Measurements from ENCODE around the gene UPK1A. TPM values are rescaled to one million over a fixed set of nuclear protein-coding genes. Genes with fewer than 3 reads are reported as not detected.
A peak's percentile ranks its signal among the peaks of the same experiment; 100 is the strongest.

UPK1A gene
- total and polyA plus RNA-seq, 2 experiments from 2014 or later, result 7.8 to 19.6 TPM

- H3K36me3 ChIP-seq (replicated peaks; ENCODE audit: insufficient read depth, low read depth), result no peaks in the 10 kb centered on the region
- no peak overlapping the region for H3K4me3 ChIP-seq
- H3K4me2 ChIP-seq, result no peak overlapping the region
- no peak overlapping the region for H3K27ac ChIP-seq
- TF ChIP-seq CTCF (IDR thresholded peaks at IDR 0.05; ENCODE audit: poor library complexity) (no peak), EZH2 (IDR thresholded peaks at IDR 0.05; ENCODE audit: borderline replicate concordance) (no peak), EZH2phosphoT487 (IDR thresholded peaks at IDR 0.05; ENCODE audit: low read depth, severe bottlenecking, unreplicated experiment) (no peak)
- no peaks in the 10 kb centered on the region for H3K27me3 ChIP-seq
- no peak overlapping the region for H2AFZ ChIP-seq
- DNase-seq (ENCODE audit: low spot score), result no peak
- H3K79me2 ChIP-seq, result no peaks in the 10 kb centered on the region
- no peaks in the 10 kb centered on the region for H3K4me1 ChIP-seq (ENCODE audit: insufficient read depth)
- no peaks in the 10 kb centered on the region for H3K9me2 ChIP-seq (replicated peaks; ENCODE audit: insufficient read depth)
- 81% methylated on average over 11 of the region's 11 CpGs for WGBS (ENCODE audit: low lambda C conversion rate, missing lambda C conversion rate)
- H3K9me3 ChIP-seq (ENCODE audit: low read depth), result no peaks in the 10 kb centered on the region
- no peaks in the 10 kb centered on the region for H4K20me1 ChIP-seq (ENCODE audit: insufficient read depth, poor library complexity, severe bottlenecking)
These were observed 25.7 kb downstream of the UPK1A start for GRCh38 chr19:35692010-35692409.

GRCh38 chr19:35693422-35693821, 27.1 kb downstream of the UPK1A start:
- DNase-seq (ENCODE audit: low spot score), result no peak
- Histone ChIP-seq H3K36me3 (replicated peaks; ENCODE audit: insufficient read depth, low read depth) (no peaks in the 10 kb centered on the region), H3K27me3 (no peaks in the 10 kb centered on the region), H3K4me3 (no peak overlapping the region), H3K4me2 (no peak overlapping the region), H2AFZ (no peak overlapping the region), H3K9me3 (ENCODE audit: low read depth) (no peaks in the 10 kb centered on the region), H3K4me1 (ENCODE audit: insufficient read depth) (no peaks in the 10 kb centered on the region), H3K27ac (no peak overlapping the region), H3K9me2 (replicated peaks; ENCODE audit: insufficient read depth) (no peaks in the 10 kb centered on the region), H4K20me1 (ENCODE audit: insufficient read depth, poor library complexity, severe bottlenecking) (no peaks in the 10 kb centered on the region), H3K79me2 (no peaks in the 10 kb centered on the region)
- no peak for TF ChIP-seq CTCF (IDR thresholded peaks at IDR 0.05; ENCODE audit: poor library complexity)
- TF ChIP-seq EZH2 (IDR thresholded peaks at IDR 0.05; ENCODE audit: borderline replicate concordance), result no peak
- no peak for TF ChIP-seq EZH2phosphoT487 (IDR thresholded peaks at IDR 0.05; ENCODE audit: low read depth, severe bottlenecking, unreplicated experiment)
- 26% methylated on average over 8 of the region's 8 CpGs for WGBS (ENCODE audit: low lambda C conversion rate, missing lambda C conversion rate)

GRCh38 chr19:35693835-35694599, 27.7 kb downstream of the UPK1A start:
- Histone ChIP-seq H3K27ac (no peak overlapping the region), H3K4me1 (ENCODE audit: insufficient read depth) (no peaks in the 10 kb centered on the region), H3K36me3 (replicated peaks; ENCODE audit: insufficient read depth, low read depth) (no peaks in the 10 kb centered on the region), H3K9me2 (replicated peaks; ENCODE audit: insufficient read depth) (no peaks in the 10 kb centered on the region), H4K20me1 (ENCODE audit: insufficient read depth, poor library complexity, severe bottlenecking) (no peaks in the 10 kb centered on the region), H3K79me2 (no peaks in the 10 kb centered on the region), H3K27me3 (no peaks in the 10 kb centered on the region), H2AFZ (no peak overlapping the region), H3K9me3 (ENCODE audit: low read depth) (no peaks in the 10 kb centered on the region), H3K4me2 (no peak overlapping the region), H3K4me3 (no peak overlapping the region)
- 49% methylated on average over 7 of the region's 8 CpGs for WGBS (ENCODE audit: low lambda C conversion rate, missing lambda C conversion rate)
- TF ChIP-seq EZH2phosphoT487 (IDR thresholded peaks at IDR 0.05; ENCODE audit: low read depth, severe bottlenecking, unreplicated experiment), result no peak
- TF ChIP-seq CTCF (IDR thresholded peaks at IDR 0.05; ENCODE audit: poor library complexity), result peak; percentile 93
- no peak for TF ChIP-seq EZH2 (IDR thresholded peaks at IDR 0.05; ENCODE audit: borderline replicate concordance)
- peak; percentile 94 for DNase-seq (ENCODE audit: low spot score)

All from hepatocyte (in vitro differentiated cells).